22Rv1 (cell line): ENCODE data around the gene UMOD.

Experiments
- H3K27ac ChIP-seq: fragments of 450-650 bp; 2 replicates; pipeline ENCODE4 v1.5.1; 2017
- ZFX ChIP-seq: fragments of 450-650 bp; IDR thresholded peaks from 2 replicates; pipeline ENCODE4 v1.6.1; 2017; ENCODE audit warnings: antibody characterized with exemption, borderline replicate concordance
- TF ChIP-seq, protein P1 (sequence below): fragments of 450-650 bp; IDR thresholded peaks from 2 replicates; pipeline ENCODE4 v1.5.1; 2017; ENCODE audit warnings: mild to moderate bottlenecking

Gene UMOD

GRCh38 chr16:20347666-20348364 is 4.7 kb downstream of the UMOD start:
- no peak for TF ChIP-seq ZFX
- TF ChIP-seq, protein P1, sequence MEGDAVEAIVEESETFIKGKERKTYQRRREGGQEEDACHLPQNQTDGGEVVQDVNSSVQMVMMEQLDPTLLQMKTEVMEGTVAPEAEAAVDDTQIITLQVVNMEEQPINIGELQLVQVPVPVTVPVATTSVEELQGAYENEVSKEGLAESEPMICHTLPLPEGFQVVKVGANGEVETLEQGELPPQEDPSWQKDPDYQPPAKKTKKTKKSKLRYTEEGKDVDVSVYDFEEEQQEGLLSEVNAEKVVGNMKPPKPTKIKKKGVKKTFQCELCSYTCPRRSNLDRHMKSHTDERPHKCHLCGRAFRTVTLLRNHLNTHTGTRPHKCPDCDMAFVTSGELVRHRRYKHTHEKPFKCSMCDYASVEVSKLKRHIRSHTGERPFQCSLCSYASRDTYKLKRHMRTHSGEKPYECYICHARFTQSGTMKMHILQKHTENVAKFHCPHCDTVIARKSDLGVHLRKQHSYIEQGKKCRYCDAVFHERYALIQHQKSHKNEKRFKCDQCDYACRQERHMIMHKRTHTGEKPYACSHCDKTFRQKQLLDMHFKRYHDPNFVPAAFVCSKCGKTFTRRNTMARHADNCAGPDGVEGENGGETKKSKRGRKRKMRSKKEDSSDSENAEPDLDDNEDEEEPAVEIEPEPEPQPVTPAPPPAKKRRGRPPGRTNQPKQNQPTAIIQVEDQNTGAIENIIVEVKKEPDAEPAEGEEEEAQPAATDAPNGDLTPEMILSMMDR = no peak
- no peak overlapping the region for H3K27ac ChIP-seq

DNA sequence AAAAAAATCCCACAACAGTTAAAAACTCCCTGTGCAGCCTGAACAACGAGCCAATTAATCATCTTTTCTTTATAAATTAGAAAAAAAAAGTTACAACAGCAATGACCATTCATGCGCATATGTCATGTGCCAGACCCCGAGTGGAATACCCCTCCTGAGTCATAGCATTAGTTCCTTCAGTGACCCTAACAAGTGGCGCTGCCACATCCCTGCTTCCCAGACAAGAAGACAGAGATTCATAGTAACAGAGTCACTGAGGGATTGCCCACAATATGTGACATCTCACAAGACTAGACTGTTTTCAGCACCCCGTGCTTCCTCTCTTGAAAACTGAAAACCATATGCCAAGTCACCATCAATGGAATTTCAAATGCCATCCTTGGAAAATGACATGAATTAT is 7.9 kb downstream of the UMOD start:
- H3K27ac ChIP-seq = no peak overlapping the region
- TF ChIP-seq, protein P1 = no peak
- TF ChIP-seq ZFX = no peak

GRCh38 chr16:20339744-20340143 is 12.8 kb downstream of the UMOD start:
- TF ChIP-seq, protein P1 = no peak
- no peak for TF ChIP-seq ZFX
- H3K27ac ChIP-seq = no peak overlapping the region

DNA sequence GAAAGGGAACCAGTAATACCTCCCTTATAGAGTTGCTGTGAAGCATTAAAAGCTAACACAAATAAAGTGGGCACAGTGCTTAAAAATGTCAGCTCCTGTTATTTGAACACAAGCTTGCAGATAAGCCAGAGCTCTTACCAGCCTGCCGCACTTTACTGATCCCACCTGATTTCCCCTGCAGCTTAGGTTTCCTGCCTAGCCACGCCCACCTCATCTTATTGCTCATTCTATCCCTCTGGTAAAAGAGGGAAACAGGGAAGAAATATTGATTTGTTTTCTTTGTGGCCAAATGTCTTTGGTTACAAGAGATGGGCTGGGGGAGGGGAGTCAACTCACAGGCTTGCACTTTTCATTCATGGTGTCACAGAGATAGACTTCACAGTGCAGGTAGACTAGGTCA is 15.6 kb downstream of the UMOD start:
- no peak overlapping the region for H3K27ac ChIP-seq
- no peak for TF ChIP-seq ZFX
- TF ChIP-seq, protein P1 = no peak

GRCh38 chr16:20334396-20334795 is 18.1 kb downstream of the UMOD start:
- TF ChIP-seq ZFX = no peak
- TF ChIP-seq, protein P1 = no peak
- H3K27ac ChIP-seq = no peak overlapping the region

DNA sequence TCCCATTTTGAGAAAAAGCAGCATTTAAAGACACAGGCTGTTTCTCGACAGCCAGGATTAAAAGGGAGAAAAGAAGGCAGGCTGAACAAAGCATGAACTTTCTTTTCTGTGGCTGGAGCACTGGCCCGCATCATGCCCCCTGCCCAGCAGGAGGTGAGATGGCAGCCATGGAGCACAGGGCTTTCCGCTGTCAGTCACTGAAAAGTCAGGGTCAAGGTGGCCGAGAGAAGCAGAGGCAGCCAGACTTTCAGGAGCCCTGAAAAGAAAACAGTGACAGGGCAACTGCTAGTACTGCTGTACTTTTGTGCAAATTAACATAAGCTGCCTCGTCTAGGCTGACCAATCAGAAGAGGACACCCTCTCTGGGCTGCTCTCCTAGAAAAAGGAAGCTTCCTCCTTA is 19.4 kb downstream of the UMOD start:
- TF ChIP-seq ZFX = no peak
- TF ChIP-seq, protein P1 = no peak
- H3K27ac ChIP-seq = no peak overlapping the region

- no peak for TF ChIP-seq ZFX
- TF ChIP-seq, protein P1 = no peak
- no peak overlapping the region for H3K27ac ChIP-seq
These were observed 20.1 kb downstream of the UMOD start for GRCh38 chr16:20332411-20332810.
